GM21737 (cell line): Measurements from ENCODE around the gene SRD5A2.

Experiments used
- ATAC-seq: cut with Tn5 transposase; IDR thresholded peaks from one replicate; pipeline ENCODE4 v1.9.1; 2021; ENCODE audit warnings: mild to moderate bottlenecking, moderate library complexity; ENCODE audit not compliant: unreplicated experiment

The SRD5A2 gene

DNA sequence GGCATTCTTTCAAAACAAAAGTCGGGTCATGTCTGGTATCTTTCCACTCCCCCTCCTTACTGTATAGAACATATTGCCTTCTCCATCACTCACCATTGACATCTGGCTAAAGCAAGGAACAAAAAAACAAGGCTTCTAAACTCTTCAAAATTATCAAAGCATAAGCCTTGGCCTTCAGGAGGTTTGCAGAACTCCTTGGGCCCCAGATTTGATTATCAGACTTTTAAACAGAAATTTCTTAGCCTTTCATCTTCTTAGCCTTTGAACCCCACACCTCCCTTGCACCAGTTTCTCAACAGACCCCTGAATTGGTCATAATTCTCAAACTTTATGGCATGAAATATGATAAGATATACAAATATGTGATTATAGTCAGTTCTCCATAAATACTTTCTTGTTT, 106.4 kb downstream of the SRD5A2 start:
- ATAC-seq, result no peak
